GM21515 (cell line): ENCODE measurements around the gene RGL1.

Experiments
- ATAC-seq: cut with Tn5 transposase; IDR thresholded peaks from one replicate; pipeline ENCODE4 v1.9.1; 2021; ENCODE audit not compliant: unreplicated experiment

Gene RGL1

GRCh38 chr1:183914276-183914675 lies 109.4 kb downstream of the RGL1 start:
- ATAC-seq = no peak

DNA sequence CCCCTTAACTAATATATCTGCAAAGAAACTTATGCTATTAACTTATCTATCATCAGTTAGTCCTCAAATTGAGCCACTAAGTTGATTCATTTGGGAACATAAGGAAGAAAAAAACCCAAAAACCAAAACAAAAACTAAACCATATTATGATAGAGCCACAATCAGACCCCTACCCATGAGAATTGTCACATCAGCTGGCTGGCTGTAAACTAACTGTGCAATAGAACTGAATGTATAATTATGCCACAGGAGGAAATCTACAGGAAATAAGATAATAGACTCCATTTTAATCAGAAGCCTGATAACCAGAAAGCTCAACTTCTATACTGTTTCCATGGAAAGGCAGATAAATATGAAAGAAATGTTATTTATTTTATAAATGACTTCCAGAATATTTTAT lies 110.0 kb downstream of the RGL1 start:
- no peak for ATAC-seq

DNA sequence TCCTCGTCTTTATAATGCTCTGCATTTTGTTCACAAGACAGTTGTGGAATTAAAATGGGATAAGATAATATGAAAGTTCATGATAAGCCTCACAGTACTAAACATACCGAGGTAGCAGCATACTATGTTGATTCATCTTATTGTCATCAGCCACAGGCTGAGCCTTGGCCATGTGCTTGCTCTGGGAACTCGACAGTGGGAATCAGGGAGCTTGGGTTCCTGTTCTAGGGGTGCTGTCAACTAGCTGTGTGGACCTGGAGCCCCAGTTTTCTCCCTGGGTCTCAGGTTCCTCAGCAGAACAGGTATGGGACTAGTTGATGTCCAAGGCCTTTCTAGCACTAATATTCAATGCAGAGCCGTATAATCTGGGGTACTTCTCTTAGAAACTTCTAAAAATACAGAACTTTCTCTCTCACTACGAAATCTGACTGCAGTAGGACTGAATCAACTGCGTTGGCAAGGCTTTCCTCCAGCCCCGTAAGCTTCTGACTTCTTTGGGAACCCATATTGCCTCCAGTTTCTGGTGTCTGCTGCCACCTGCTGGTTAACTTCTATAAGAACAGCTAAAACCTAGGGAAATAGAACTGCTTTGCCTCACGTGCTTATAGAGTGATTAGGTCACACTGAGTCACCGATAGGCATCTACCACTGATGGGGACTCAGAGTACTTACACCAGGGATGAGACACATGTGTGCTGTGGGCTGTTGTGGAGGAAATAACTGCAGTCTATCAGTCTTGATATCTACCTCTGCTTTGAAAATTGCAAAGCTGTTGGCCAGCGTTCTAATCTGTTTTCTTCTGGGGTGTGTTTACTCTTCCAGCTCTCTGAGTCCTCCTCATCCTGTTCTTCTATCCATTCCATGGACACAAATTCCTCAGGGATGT lies 110.9 kb downstream of the RGL1 start:
- peak; percentile 53 for ATAC-seq

DNA sequence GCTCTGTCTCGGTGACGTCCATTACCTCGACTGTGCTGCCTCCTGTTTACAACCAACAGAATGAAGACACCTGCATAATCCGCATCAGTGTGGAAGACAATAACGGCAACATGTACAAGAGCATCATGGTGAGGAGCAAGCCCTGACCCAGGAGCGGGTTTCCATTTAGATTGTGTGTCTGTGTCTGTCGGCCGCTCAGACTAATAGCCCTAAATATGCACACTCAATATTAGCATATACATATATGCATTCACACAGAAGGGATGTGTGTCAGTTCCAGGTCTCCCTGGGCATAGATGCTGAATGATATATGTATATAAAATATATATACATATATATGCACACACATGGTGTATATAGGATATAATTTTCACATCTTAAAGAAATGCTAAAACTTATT lies 111.7 kb downstream of the RGL1 start:
- no peak for ATAC-seq

DNA sequence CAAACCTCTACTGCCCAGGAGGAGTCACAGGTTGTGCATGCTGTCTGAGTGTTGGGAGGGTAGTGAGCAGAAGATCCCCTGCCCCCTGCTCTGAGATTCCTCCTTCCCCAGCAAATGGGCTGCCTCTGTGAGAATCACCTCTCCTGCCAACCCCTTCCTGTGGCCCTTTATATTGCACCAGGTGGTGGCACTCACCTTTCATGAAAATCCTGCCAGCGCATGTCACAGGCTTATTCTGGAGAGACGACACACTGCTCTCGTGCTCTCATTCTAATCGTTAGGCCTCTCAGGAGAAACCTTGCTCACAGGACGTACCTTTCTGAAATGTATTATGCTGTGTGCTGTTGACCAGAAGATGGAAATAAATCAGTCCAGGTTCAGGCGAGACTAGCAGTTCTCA lies 113.7 kb downstream of the RGL1 start:
- ATAC-seq = no peak

GRCh38 chr1:183920651-183921050 lies 115.7 kb downstream of the RGL1 start:
- no peak for ATAC-seq

DNA sequence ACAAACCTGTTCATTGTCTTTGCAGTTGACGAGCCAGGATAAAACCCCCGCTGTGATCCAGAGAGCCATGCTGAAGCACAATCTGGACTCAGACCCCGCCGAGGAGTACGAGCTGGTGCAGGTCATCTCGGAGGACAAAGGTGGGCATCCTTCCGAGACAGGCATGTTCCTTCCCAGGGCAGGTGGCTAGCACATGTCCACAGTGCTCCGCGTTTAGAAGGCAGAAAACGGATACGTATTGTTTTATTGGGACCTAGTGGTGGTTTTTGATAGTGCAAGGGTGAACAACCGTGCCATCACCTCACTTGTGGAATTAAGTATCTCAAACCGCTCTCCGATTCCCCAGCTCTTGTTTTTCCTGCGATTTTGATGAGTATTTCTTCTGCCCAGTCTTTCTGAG lies 117.3 kb downstream of the RGL1 start:
- no peak for ATAC-seq

GRCh38 chr1:183925947-183926346 lies 121.0 kb downstream of the RGL1 start:
- ATAC-seq = no peak

DNA sequence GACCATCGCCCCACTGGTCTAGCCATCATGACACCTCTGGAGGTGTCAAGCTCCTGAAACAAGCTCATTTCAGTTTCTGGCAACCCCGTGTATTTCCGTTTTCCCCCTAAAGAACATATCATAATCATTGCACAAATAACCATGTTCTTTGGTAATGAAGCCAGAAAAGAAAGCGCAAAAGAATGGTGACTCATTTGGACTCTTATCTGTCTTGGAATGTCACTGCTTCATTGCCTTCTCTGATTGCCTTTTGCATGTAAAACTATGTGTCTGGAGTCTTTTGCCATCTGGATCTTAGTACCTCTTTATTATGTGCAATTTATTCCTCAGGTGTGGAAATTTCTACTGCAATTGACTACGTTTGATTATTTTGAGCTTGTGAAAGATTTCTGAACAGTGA lies 122.1 kb downstream of the RGL1 start:
- no peak for ATAC-seq

DNA sequence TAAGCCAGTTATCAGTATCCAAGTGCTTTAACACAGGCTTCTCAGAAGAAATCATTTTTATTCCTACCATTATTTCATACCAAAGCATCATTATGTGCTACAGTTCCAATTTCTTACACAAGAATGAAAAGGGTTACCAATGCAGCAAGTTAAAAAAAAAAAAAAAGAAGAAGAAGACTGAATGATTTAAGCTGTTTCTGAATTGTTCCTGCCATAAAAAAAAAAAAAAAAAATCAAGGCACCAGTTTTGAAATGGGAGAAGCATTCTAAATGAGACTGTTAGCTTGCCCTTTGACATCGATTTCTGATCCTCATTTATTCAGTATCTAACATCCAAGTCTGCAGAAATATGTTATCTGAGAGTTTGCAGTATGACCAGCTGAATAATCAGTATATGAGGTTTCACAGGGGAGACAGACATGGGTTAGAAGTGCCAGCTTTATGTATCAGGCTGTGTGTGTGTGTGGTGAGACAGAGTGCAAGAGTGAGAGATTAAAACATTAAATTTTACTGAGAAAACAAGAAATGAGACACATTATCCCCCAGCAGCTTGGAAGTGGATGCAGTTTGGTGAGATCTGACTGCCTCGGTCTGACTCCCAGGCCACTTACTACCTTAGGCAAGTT lies 126.8 kb downstream of the RGL1 start:
- ATAC-seq = no peak

- no peak for ATAC-seq
Observed at GRCh38 chr1:183932412-183932811, 127.5 kb downstream of the RGL1 start.

DNA sequence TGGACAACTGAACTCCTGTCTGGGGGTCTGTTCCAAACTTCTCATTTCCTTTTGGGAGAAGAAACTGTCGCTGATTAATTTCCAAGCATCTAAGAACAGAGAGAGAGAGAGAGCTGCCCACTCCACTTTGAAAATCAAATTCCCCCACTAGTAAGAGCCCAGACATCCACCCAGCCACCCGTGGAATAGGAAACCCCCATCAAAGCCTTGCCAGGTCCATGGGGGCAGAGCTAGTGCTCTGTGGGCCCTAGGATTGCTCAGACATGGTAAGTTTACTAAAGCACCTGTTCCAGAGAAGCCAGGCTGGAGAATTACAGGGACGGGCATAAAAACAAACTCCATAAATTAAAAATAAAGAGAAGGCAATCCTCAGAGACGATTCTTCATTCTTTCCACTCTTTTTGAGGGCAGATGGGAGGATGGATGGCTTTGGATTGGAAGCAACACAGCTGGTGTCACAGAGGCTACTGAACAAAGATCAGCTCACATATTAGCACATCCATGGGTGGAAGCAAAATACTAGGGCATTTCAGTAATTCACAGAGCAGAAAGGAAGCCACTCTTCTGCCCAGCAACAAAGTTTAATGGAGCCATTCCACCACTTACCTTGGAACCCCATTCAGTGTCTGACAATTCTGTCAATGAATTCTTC lies 128.7 kb downstream of the RGL1 start:
- no peak for ATAC-seq

GRCh38 chr1:183934314-183934713 lies 129.4 kb downstream of the RGL1 start:
- no peak for ATAC-seq

DNA sequence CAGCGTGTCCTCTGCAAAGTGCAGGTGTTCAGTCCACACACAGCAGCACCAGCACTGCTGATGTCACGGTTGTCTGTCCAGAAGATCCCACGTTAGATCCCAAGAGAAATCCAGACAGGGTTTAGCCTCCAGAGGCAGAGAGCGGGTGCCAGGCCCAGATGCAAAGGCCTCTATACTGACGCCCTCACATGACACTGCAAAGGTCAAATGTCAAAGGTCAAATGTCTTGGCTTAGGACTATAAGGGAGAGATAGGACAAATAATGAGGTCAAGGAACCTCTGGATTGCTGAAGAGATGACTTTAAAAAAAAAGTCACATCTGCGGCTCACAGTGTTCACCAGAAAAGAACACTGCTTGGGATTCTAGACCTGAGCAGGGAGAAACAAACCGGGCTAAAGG lies 131.1 kb downstream of the RGL1 start:
- ATAC-seq = no peak

- no peak for ATAC-seq
Observed at GRCh38 chr1:183936791-183937190, 131.9 kb downstream of the RGL1 start.

DNA sequence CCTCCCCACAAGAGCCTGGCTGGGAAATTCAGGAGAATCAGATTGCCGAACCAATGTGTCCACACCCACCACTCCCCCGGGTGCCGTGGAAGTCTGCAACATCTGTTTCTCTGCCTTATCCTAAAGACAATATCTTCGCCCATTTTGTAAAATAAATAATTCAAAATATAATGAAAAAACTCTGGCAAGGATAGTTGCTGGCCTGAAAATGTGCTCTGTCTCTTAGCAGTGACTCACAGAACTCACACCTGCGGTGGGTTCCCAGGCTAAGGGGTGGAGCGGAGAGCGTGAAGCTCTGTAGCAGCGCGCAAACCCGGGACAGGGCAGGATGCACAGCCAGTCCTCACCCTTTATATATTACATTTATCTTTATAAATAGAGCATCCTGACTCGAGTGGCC lies 132.7 kb downstream of the RGL1 start:
- ATAC-seq = no peak

- ATAC-seq = no peak
Observed at GRCh38 chr1:183941001-183941400, 136.1 kb downstream of the RGL1 start.

GRCh38 chr1:183942933-183943693 lies 138.2 kb downstream of the RGL1 start:
- ATAC-seq = peak; percentile 72

- ATAC-seq = no peak
Observed at GRCh38 chr1:183945428-183946319, 140.8 kb downstream of the RGL1 start.

GRCh38 chr1:183946320-183946613 lies 141.3 kb downstream of the RGL1 start:
- ATAC-seq = no peak

GRCh38 chr1:183947988-183948387 lies 143.1 kb downstream of the RGL1 start:
- ATAC-seq = no peak
